Measurements from ENCODE around the gene LARGE1.

Gene LARGE1

DNA sequence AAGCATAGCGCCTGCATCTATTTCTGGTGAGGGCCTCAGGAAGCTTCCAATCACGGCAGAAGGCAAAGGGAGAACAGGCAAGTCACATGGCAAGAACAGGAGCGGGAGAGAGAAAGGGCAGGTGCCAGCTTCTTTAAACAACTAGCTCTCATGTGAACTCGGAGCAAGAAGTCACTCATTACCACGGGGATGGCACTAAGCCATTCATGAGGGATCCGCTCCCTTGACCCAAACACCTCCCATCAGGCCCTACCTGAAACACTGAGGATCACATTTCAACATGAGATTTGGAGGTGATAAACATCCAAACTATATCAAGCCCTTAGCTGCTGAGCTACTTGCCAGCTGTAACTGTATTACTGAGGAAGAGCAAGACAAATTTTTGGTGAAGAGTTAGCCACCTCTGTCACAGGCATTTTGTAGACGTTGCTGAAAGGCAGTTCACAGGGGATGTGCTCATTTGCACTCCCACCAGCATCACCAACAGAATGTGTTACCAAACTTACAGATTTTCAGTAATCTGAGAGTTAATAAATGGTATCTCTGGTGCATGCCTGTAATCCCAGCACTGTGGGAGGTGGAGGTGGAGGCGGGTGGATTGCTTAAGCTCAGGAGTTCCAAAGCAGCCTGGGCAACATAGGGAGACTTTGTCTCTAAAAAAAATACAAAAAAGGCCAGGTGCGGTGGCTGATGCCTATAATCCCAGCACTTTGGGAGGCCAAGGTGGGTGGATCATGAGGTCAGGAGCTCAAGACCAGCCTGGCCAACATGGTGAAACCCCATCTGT is 398.2 kb downstream of the LARGE1 start:
- no peak for DNase-seq (ENCODE audit: low read depth in 2 of 2)

DNA sequence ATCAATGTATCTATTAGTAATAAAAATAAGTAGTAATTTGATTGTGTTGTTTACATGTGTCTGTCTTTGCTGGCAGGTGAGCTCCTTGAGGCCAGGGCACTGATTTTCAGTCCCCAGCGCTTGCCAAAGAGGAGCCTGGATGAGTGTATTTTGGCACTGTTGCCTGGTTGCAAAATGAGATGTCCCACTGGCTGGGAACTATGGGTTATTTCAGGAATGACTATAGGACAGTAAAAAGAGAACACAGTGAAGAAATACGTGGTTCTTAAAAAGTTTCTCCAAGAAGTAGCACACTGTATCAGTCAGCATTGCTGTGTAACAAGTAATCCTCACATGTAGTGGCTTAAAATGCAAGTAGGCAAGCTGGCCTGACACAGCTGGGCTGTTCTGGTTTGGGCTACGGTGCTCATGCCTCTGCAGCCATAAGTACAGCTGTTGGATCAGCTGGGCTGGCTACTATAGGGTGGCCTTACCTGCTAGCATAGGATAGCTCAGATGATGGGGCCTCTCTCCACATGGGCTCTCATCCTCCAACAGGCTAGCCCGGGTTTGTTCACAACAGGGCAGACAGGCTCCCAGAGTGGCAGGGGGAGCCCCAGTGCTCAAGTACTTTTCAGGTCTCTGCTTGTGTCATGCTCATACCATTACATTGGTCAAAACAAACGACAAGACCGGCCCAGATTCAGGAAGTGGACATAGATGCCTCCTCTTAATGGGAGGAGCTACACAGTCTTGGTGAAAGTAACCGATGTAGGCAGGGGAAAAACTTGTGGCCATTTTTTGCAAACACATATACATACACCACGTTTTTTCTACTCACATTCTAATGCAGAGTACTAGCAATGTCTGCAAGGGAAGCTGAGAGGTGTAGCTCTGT is 399.1 kb downstream of the LARGE1 start:
- no peak for DNase-seq (ENCODE audit: low read depth in 2 of 2)

DNA sequence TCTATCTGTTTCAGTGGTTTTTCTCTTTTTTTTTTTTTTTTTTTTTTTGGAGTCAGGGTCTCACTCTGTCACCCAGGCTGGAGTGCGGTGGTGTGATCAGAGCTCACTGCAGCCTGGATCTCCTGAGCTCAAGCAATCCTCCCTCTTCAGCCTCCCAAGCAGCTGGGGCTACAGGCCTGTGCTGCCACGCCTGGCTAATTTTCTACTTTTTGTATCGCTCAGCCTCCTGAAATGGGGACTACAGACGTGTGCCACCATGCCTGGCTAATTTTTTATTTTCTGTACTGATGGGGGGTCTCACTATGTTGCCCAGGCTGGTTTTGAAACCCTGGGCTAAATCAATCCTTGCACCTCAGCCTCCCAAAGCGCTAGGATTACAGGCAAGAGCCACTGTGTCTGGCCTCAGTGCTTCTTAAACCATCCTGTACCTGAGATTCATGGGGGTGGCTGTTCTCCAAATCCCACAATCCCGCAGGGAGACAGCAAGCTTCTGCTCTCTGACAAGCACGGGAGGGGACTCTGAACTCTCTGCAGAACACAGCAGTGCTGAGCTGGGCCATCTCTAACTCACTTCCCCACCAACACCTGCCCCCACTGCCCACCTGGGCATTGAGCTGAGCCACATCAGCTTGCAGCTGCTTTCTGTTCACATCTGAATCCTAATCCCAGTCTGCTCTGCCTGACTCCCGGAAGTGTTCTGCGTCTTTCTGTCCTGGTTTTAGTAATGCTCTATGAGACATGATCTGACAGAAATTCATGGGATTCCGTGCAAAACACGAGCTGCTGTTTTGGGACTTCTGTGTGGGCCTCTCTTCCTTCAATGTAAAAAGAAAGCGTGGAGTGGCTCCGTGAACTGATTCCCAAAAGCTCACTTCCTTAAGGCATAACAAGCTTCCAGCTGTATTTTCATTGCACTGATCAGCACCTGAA is 400.0 kb downstream of the LARGE1 start:
- no peak for DNase-seq (ENCODE audit: low read depth in 2 of 2)

DNA sequence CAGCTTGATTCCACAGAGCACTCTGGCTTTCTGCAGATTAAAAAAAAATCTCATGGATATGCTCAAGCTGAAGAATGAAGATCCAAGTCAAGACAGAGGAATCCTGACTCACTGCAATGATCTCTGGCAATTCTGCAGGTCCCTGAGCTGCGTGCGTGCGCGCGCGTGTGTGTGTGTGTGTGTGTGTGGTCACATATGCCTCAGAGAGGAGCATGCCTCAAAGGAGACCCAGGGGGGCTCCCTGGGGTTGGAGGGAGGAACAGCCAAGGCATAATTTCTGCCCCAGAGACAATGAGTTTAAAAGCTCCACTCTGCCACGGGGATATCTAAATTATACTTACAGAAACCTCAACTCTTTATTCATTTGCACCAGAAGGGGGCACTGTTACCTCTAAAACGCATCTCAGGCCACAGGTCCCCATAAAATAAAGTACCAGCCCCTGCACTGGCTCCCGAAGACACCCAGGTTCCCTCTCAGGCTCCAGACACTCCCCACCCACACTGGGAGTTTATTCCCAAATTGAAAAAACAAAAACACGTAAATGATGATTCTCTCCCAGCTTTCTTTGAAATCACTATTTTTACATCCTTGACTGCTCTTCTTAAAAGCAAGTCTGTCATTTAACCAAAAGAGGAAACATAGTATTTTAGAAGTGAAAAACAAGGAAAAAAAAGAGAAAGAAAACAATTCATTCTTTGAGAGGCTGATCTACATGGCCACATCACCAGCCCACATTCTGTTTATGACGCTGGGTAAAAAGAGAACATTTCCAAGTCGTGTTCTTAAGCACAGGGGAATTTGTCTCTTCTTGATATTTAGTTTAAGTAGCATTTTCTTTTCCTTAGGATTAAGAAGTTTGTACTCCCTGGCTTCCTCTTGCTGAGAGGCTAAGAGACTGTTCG is 401.0 kb downstream of the LARGE1 start:
- no peak for DNase-seq (ENCODE audit: low read depth in 2 of 2)

DNA sequence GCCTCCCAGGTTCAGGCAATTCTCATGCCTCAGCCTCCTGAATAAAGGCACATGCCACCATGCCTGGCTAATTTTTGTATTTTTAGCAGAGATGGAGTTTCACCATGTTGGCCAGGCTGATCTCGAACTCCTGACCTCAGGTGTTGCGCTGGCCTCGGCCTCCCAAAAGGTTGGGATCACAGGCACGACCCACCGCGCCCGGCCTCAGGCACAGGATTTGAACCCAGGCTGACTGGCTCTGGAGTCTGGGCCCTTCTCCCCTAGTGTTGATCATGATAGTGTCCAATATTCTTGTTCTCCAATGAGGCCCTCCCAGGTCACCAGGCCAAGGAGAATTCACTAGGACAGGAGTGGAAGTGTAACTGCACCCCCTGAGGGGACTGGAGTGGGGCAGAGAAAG is 401.9 kb downstream of the LARGE1 start:
- no peak for DNase-seq (ENCODE audit: low read depth in 2 of 2)

DNA sequence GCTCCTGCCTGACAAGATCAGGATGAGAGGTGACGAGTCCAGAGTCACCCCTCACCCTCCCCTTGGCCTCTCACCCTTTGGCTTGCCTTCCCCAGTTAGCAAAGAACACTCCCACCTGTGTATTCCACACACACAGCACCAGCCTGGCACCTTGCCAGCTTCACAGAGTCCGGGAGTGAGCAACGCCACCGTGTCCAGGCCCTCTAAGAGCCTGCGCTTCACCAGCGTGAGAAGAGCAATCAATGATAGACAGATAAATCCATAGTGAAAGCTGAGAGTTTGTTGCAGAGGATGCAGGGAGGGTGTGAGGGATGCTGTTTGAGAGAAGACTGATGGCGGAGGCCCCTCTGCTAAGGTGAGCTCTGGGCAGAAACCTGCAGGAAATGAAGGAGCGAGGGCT is 404.5 kb downstream of the LARGE1 start:
- DNase-seq (ENCODE audit: low read depth in 2 of 2), result no peak

DNA sequence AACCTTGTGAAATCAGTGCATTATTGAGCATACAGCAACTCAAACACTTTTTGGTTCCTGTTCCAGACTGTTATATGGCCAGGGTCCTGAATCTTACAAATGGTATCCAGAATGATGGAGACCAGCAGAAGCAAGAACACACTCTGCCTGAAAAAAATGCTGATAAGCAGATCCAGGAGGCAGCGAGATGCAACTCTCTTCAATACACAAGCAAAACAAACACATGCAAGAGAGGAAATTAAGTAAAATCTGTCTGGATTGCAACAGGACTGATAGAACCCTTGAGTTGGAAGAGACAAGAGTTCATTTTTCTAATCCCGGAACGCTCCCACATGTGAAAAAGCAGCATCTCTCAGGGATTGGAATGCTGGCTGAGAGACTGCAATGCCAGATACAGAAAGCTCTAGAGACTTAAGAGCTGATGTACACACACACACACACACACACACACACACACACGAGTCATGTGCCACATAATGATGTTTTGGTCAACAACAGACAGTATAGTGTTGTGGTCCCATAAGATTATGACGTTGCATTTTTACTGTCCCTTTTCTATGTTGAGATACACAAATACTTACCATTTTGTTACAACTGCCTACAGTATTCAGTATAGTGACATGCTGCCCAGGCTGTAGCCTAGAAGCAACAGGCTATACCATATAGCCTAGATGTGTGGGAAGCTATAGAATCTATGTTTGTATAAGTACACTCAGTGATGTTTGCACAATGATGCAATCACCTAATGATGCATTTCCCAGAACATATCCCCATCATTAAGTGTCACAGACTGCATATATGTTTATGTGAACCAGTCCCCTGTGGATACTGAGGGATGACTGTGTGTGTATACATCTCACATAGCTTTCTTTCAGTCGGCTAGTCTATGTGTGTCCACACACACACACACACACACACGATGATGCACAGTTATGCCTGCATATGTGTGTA is 406.6 kb downstream of the LARGE1 start:
- no peak for DNase-seq (ENCODE audit: low read depth in 2 of 2)

DNA sequence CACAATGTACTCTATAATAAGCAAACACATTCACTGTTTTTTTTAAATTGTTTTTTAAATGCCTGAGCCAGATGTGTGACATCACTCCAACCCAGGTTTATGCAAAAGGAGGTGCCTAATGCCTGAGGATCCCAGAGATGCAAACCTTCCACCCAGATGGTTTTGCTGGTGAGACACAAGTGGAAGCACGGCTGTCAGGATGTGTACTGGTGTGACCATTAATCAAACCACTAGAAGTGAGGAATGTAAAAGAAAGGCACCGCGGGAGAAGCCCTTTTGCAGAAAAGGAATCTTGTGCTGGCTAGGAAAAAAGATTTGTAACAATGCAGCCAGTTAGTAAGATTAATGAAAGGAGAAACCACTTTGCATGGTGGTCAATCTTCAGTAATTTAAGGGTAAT is 407.4 kb downstream of the LARGE1 start:
- DNase-seq (ENCODE audit: low read depth in 2 of 2), result no peak

DNA sequence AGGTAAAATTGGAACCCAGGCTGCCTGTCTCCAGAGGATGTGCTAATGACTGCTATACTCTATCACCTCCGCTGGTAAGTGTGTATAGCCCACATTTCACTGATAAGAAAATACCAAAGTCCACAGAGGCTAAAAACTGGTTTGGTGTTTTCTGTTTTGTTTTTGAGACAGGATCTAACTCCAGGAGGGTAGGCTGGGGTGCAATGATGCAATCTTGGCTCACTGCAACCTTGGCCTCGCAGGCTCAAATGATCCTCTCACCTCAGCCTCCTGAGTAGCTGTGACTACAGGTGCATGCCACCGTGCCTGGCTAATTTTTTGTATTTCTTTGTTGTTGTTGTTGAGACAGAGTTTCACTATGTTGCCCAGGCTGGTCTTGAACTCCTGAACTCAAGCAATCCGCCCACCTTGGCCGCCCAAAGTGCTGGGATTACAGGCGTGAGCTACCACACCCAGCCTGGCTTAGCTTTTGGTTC is 409.8 kb downstream of the LARGE1 start:
- no peak for DNase-seq (ENCODE audit: low read depth in 2 of 2)

DNA sequence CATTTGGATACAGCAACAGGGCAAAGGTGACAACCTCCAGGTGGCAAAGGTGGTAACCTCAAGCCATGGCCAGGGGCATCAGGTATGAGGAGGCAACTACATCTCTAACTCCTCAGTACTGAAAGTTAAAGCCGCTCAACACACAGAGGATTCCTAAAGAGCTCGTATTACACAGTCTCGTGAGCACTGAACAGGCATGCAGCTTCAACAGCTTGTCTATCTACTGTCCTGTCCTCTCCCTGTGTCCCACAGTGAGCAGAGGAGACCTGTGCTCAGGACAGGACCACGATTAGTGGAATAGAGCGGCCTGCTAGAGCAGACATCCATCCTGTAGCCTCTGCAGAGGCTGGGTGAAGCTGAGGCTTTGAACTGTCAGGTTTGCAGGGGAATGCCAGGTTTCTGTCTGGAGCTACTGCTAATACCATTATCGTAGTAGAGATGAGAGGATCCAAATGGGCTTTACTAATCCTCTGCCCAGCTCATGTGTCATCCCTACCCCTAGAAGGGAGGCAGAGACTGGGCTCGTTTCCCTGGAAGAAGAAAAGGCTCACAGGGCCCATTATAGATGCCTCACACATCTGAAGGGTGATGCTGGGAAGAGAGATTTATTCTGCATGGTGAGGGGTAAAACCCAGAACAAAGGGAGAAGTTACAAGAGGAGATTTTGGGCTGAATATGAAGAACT is 415.2 kb downstream of the LARGE1 start:
- DNase-seq (ENCODE audit: low read depth in 2 of 2), result no peak

DNA sequence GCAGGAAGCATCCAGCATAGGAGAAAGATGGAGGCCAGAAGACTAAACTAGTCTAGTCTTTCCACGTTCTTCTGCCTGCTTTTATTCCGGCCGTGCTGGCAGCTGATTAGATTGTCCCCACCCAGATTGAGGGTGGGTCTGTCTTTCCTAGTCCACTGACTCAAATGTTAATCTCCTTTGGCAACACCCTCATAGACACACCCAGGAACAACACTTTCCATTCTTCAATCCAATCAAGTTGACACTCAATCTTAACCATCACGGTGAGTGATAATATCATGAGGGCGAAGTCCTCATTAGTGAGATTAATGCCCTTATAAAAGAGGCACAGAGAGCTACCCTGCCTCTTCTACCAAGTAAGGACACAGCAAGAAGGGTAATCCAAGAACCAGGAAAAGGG is 424.2 kb downstream of the LARGE1 start:
- DNase-seq (ENCODE audit: low read depth in 2 of 2), result no peak

DNA sequence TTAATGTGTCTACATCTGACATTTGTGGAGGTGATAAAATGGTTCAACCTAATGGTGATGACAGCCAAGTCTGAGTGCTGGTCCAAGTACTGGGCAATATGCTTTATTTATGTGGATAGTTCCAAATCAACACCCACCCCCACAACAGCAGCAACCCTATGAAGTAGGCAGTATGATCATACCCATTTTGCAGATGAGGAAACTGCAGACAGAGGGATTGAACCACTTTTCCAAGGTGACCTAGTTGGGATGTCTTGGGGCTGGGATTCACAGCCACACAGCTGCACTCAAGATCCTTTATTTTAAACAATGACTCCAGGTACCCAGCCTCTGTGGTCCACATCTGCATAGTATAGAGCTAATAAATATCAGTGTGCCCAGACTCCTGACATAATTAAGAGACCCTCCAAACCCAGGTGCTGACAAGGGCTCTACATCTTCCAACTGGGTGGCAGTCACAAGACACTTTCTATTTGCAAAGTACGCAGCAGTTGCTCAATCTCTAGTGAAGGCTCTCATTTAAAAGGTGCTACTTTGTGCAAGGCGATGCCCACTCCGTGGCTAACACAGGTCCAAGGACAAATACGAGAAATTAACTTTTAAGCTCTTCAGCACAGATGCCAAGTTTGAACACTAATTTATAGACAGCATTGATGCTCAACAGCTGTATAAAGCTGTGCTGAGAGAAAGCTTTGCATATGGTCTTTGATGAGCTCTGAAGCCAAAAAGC is 426.6 kb downstream of the LARGE1 start:
- DNase-seq (ENCODE audit: low read depth in 2 of 2), result no peak

DNA sequence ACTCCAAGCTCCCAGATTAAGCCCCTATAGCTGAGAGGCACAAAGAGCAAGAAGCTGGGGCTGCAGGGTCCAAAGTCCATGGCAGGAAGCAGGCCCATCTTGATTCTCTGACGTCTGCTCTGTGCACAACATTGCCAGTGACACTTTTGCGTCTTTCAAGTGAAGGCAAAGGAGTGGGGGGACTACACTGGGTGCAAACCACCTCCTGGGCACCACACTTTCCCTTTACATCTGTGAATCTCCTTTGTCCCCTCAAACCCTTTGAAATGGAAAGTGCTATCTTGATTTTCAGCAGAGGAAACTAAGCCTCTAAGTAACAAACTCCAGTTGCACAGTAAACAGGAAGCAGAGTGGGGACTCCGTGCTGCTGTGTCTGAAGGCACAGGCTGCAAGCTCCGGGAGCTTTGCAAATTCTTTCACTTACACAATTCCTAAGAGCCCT is 428.0 kb downstream of the LARGE1 start:
- no peak for DNase-seq (ENCODE audit: low read depth in 2 of 2)

DNA sequence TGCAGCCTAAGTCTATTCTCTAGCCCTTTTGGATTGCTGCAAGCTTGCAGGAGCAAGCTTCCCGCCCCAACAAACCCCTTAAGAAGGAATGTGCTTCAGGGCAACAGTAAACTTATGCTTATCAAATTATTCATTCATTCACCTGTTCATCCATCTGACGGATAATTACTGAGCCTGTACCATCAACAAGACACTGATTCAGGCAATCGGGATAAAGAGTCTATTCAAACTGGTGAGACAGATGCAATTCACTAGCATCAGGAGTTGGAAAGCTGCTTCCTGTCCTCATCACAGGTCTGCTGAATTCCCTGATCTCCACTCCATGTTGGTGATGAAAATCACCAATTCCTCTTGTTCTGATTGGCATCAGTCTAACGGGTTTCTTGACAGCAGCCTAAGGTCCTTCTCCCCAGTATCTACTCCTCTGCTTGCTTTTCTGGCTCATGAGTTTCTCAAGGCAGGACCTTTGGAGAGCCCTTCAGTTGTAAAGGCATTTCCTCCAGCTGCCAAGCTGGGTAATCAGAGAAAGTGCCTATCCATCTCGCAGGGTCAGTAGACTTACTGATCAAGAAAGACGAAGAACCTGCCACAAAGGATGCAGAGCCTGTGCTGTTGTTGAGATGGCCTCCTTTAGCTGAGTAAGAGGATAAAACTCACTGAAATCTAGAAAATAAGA is 433.1 kb downstream of the LARGE1 start:
- no peak for DNase-seq (ENCODE audit: low read depth in 2 of 2)

DNA sequence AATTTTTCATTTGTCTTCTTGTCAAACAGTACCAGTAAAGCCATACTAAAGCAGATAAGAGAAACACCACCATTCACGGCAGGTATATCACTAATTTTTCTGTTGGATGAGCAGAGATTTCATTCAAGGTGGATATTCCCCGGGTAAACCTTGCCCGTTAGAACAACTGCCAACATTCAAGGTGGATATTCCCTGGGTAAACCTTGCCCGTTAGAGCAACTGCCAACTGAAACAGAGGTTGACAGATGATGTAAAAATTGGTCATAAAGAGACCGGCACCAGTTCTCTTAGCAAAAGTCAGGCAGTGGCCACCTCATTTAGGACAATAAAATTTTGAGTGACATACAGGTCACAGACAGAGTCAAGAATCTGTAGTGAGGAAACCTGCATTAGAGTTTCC is 438.7 kb downstream of the LARGE1 start:
- DNase-seq (ENCODE audit: low read depth in 2 of 2), result no peak

DNA sequence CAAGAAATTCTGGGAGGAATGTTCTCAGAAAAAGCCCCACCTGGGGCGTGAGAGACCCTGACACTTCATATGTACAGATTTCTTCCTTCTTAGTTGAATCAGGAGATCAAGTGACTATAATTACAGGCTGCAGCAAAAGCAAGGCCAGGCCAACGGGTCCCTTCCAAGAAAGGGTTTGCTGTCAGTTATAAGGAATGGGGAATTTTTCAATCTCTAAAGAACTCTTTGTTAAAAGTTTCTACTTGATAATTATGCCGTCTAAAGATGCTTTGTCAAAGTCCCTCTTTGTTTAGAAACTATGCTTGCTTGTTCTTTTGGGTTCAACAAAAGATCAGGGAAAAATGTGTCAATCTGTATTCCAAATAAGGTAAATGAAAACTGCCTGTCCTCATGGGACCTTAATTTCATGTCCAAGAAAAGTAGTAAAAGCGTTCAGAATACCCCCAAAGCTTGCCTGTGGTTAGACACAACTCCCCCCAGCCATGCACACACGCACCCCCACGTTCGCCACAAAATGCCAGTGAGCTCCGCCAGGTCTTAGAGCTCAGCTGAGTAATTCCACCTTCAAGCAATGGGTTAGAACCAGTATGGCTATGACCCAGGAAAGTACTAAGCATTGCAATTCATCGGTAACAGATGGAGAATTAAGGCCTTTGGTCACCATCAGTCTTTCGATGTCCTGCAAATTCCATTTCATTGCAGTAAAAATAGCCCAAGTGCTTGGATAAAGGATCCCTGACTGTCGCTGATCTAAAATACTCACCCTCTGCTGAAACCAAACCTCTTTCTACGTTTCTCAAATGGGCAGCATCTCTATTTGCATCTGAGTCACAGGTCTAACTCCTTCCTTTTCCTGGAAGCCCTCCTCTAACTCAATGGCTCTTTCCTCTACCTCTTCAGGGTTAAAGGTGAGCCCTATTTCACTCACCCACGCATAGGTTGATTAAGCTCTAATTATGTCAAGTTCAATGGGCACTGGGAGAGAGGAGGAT is 442.9 kb downstream of the LARGE1 start:
- DNase-seq (ENCODE audit: low read depth in 2 of 2), result no peak

All from activated CD4-positive, alpha-beta T cell treated with anti-CD3 and anti-CD28 coated beads for 24 hours (primary cell).